Endodermal cell (in vitro differentiated cells): ENCODE measurements around the gene MATR3. TPM values are rescaled to one million over a fixed set of nuclear protein-coding genes. Genes with fewer than 3 reads are reported as not detected.
A peak's percentile ranks its signal among the peaks of the same experiment; 100 is the strongest.

Experiments used
- DNase-seq: peaks from one replicate; pipeline ENCODE4 v3.0.0-alpha.2; 2017
- H3K27ac ChIP-seq: 2 replicates; pipeline ENCODE4 v1.5.1; 2013; ENCODE audit warnings: mild to moderate bottlenecking, low read depth, low read length, moderate library complexity
- H3K27me3 ChIP-seq: 2 replicates; pipeline ENCODE4 v1.6.1; 2013; ENCODE audit warnings: mild to moderate bottlenecking, low read length, moderate library complexity; ENCODE audit not compliant: insufficient read depth, control insufficient read depth, poor library complexity, severe bottlenecking
- H3K36me3 ChIP-seq: 2 replicates; pipeline ENCODE4 v1.7.0; 2013; ENCODE audit warnings: mild to moderate bottlenecking, low read length, moderate library complexity; ENCODE audit not compliant: control insufficient read depth, insufficient read depth
- H3K4me1 ChIP-seq: one replicate; pipeline ENCODE4 v1.7.0; 2013; ENCODE audit warnings: low read length; ENCODE audit not compliant: control insufficient read depth, insufficient read depth
- H3K4me3 ChIP-seq: 2 replicates; pipeline ENCODE4 v1.5.1; 2013; ENCODE audit warnings: mild to moderate bottlenecking, low read length, moderate library complexity
- H3K9ac ChIP-seq: 2 replicates; pipeline ENCODE4 v1.6.1; 2013; ENCODE audit warnings: mild to moderate bottlenecking, low read length, moderate library complexity; ENCODE audit not compliant: poor library complexity, severe bottlenecking; ENCODE audit errors: extremely low read depth
- H3K9me3 ChIP-seq: 2 replicates; pipeline ENCODE4 v1.6.1; 2013; ENCODE audit warnings: mild to moderate bottlenecking, low read length, moderate library complexity; ENCODE audit not compliant: control insufficient read depth
- H3K27ac Mint-ChIP-seq: 2 replicates; pipeline ENCODE4 v1.8.0; 2020; ENCODE audit warnings: mixed read lengths
- H3K27me3 Mint-ChIP-seq: 2 replicates; pipeline ENCODE4 v1.8.0; 2021; ENCODE audit warnings: mild to moderate bottlenecking, mixed read lengths; ENCODE audit not compliant: insufficient read depth
- H3K36me3 Mint-ChIP-seq: 2 replicates; pipeline ENCODE4 v1.8.0; 2020; ENCODE audit warnings: low read depth, mixed read lengths
- H3K4me1 Mint-ChIP-seq: 2 replicates; pipeline ENCODE4 v1.8.0; 2020; ENCODE audit warnings: mixed read lengths
- H3K4me3 Mint-ChIP-seq: 2 replicates; pipeline ENCODE4 v1.8.0; 2020; ENCODE audit warnings: mild to moderate bottlenecking, moderate library complexity, mixed read lengths
- H3K9me3 Mint-ChIP-seq: 2 replicates; pipeline ENCODE4 v1.8.0; 2020; ENCODE audit warnings: mild to moderate bottlenecking, mixed read lengths
- CTCF ChIP-seq: fragments of 200-600 bp; sonication (generic); conservative IDR thresholded peaks from 2 replicates; pipeline ENCODE4 v1.5.0; 2021; ENCODE audit warnings: antibody characterized with exemption, mild to moderate bottlenecking
- WGBS, 2 experiments: methylation state at CpG; one replicate each; pipeline versions ENCODE4 v1.1.5 to v1.1.7; 2013; ENCODE audit warnings: missing lambda C conversion rate in 2 of 2, mixed read lengths in 1 of 2; ENCODE audit not compliant: insufficient coverage in 1 of 2, insufficient read length in 1 of 2; 5-methylcytosine and 5-hydroxymethylcytosine counted together
- total RNA-seq, 2 donors: library from RNA; stranded (reverse); fragmentation: NEBNext Ultra II Directional in 1 of 2; extraction: Animal tissue kit (Norgen Biotek cat#: 25700) in 1 of 2; gene quantifications; 2 replicates in 1 of 2; 3 replicates in 1 of 2; pipeline ENCODE4 v1.2.1, GENCODE V29; 2021

MATR3 gene
- total RNA-seq, 2 donors from 2014 or later: 250 to 279 TPM

- H3K4me3 ChIP-seq: no peak overlapping the region
Measured at GRCh38 chr5:139271201-139272027, 22.1 kb upstream of the MATR3 start.

GRCh38 chr5:139272471-139273321, 20.8 kb upstream of the MATR3 start:
- H3K9ac ChIP-seq: no peak overlapping the region
- peaks cover 17% of the 10 kb centered on the region for H3K36me3 ChIP-seq
- no peak for TF ChIP-seq CTCF
- peaks cover 12% of the 10 kb centered on the region for H3K4me1 ChIP-seq
- peaks cover 19% of the 10 kb centered on the region for H3K36me3 Mint-ChIP-seq
- peaks cover 38% of the 10 kb centered on the region for H3K4me1 Mint-ChIP-seq
- H3K27me3 Mint-ChIP-seq: no peaks in the 10 kb centered on the region
- DNase-seq: no peak
- peak overlapping the region; percentile 89 for H3K4me3 Mint-ChIP-seq
- H3K27ac Mint-ChIP-seq: no peak overlapping the region
- H3K9me3 ChIP-seq: no peaks in the 10 kb centered on the region
- H3K27ac ChIP-seq: no peak overlapping the region
- no peaks in the 10 kb centered on the region for H3K9me3 Mint-ChIP-seq
- 91 to 92% methylated on average over 6 of the region's 6 CpGs for WGBS, 2 experiments
- no peaks in the 10 kb centered on the region for H3K27me3 ChIP-seq
- H3K4me3 ChIP-seq: peak overlapping the region; percentile 96

More at GRCh38 chr5:139271201-139272027, 22.1 kb upstream of the MATR3 start:
- Histone ChIP-seq H3K27me3 (no peaks in the 10 kb centered on the region), H3K9me3 (no peaks in the 10 kb centered on the region), H3K4me1 (peaks cover 10% of the 10 kb centered on the region), H3K9ac (no peak overlapping the region), H3K36me3 (peaks cover 12% of the 10 kb centered on the region), H3K27ac (no peak overlapping the region)
- H3K27ac Mint-ChIP-seq: no peak overlapping the region
- no peaks in the 10 kb centered on the region for H3K27me3 Mint-ChIP-seq
- no peak for TF ChIP-seq CTCF
- H3K36me3 Mint-ChIP-seq: peaks cover 12% of the 10 kb centered on the region
- H3K9me3 Mint-ChIP-seq: no peaks in the 10 kb centered on the region
- WGBS, 2 experiments: 81 to 87% methylated on average over 4 of the region's 4 CpGs
- H3K4me1 Mint-ChIP-seq: peaks cover 27% of the 10 kb centered on the region
- no peak overlapping the region for H3K4me3 Mint-ChIP-seq
- no peak for DNase-seq

GRCh38 chr5:139273322-139273571, 20.3 kb upstream of the MATR3 start:
- Mint-ChIP-seq H3K36me3 (peaks cover 21% of the 10 kb centered on the region), H3K4me1 (peaks cover 37% of the 10 kb centered on the region), H3K27me3 (no peaks in the 10 kb centered on the region), H3K4me3 (peak overlapping the region; percentile 89), H3K27ac (no peak overlapping the region), H3K9me3 (no peaks in the 10 kb centered on the region)
- DNase-seq: peak; percentile 81
- Histone ChIP-seq H3K4me3 (peak overlapping the region; percentile 96), H3K27ac (no peak overlapping the region), H3K27me3 (no peaks in the 10 kb centered on the region), H3K36me3 (peaks cover 22% of the 10 kb centered on the region), H3K4me1 (peaks cover 15% of the 10 kb centered on the region), H3K9ac (no peak overlapping the region), H3K9me3 (no peaks in the 10 kb centered on the region)
- no peak for TF ChIP-seq CTCF
- WGBS, 2 experiments: 16 to 24% methylated on average over 3 of the region's 3 CpGs
